Measurements from ENCODE around the gene COL12A1.

- TF ChIP-seq CTCF (IDR thresholded peaks at IDR 0.05) (no peak), POLR2A (IDR thresholded peaks at IDR 0.05) (no peak)
These were observed 14.5 kb upstream of the COL12A1 start for GRCh38 chr6:75220357-75220756.

Measured in Peyer's patch (tissue), 4 donors.